ENCODE measurements around the gene PRELID1. TPM values are rescaled to one million over a fixed set of nuclear protein-coding genes. Genes with fewer than 3 reads are reported as not detected.

PRELID1 gene
- total and polyA plus RNA-seq, 2 donors from 2014 or later = 90.8 to 351 TPM

- peaks cover 4 to 27% (median 12%) of the 10 kb centered on the region in 3 donors for H3K4me1 ChIP-seq (ENCODE audit: control insufficient read depth in 2 of 3, insufficient read depth in 2 of 3, low read depth in 1 of 3, low read length in 3 of 3)
- no peak for FAIRE-seq
- DNase-seq = peak in 1 of 5 donors; percentile 7
Measured at GRCh38 chr5:177354711-177355110, 51.1 kb downstream of the PRELID1 start.

GRCh38 chr5:177355162-177355867 lies 51.7 kb downstream of the PRELID1 start:
- H3K27ac ChIP-seq (ENCODE audit: low read depth in 2 of 2, low read length in 2 of 2) = no peak overlapping the region
- no peaks in the 10 kb centered on the region for H3K36me3 ChIP-seq (ENCODE audit: control insufficient read depth in 2 of 3, insufficient read depth in 3 of 3, low read length in 3 of 3)
- no peak overlapping the region for H3K4me3 ChIP-seq (ENCODE audit: low read length in 3 of 3)
- H3K9ac ChIP-seq (ENCODE audit: low read length in 3 of 3) = no peak overlapping the region
- H3K27me3 ChIP-seq (ENCODE audit: control insufficient read depth, insufficient read depth, low read length) = no peaks in the 10 kb centered on the region
- DNase-seq (peak in 1 of 5 donors; percentile 13), FAIRE-seq (no peak)
- intact Hi-C loops (cut with DNase I) = no loop called here
- no peaks in the 10 kb centered on the region for H3K9me3 ChIP-seq (ENCODE audit: control insufficient read depth in 2 of 3, insufficient read depth in 1 of 3, low read length in 3 of 3)
- H3K4me1 ChIP-seq (ENCODE audit: control insufficient read depth in 2 of 3, insufficient read depth in 2 of 3, low read depth in 1 of 3, low read length in 3 of 3) = peaks cover 3 to 21% (median 6%) of the 10 kb centered on the region in 3 donors
- TF ChIP-seq CTCF (IDR thresholded peaks at IDR 0.05; ENCODE audit: borderline replicate concordance, extremely low read depth, insufficient read depth) = no peak

More at GRCh38 chr5:177354711-177355110, 51.1 kb downstream of the PRELID1 start:
- no peak for TF ChIP-seq CTCF (IDR thresholded peaks at IDR 0.05; ENCODE audit: borderline replicate concordance, extremely low read depth, insufficient read depth)
- no peaks in the 10 kb centered on the region for H3K36me3 ChIP-seq (ENCODE audit: control insufficient read depth in 2 of 3, insufficient read depth in 3 of 3, low read length in 3 of 3)
- no peak overlapping the region for H3K27ac ChIP-seq (ENCODE audit: low read depth in 2 of 2, low read length in 2 of 2)
- H3K4me3 ChIP-seq (ENCODE audit: low read length in 3 of 3) = no peak overlapping the region
- H3K9me3 ChIP-seq (ENCODE audit: control insufficient read depth in 2 of 3, insufficient read depth in 1 of 3, low read length in 3 of 3) = no peaks in the 10 kb centered on the region
- no peaks in the 10 kb centered on the region for H3K27me3 ChIP-seq (ENCODE audit: control insufficient read depth, insufficient read depth, low read length)
- no peak overlapping the region for H3K9ac ChIP-seq (ENCODE audit: low read length in 3 of 3)
- intact Hi-C loops (cut with DNase I) = no loop called here

GRCh38 chr5:177355868-177356168 lies 52.2 kb downstream of the PRELID1 start:
- no peak overlapping the region for H3K4me3 ChIP-seq (ENCODE audit: low read length in 3 of 3)
- no peak for TF ChIP-seq CTCF (IDR thresholded peaks at IDR 0.05; ENCODE audit: borderline replicate concordance, extremely low read depth, insufficient read depth)
- intact Hi-C loops (cut with DNase I) = no loop called here
- no peak for FAIRE-seq
- H3K9me3 ChIP-seq (ENCODE audit: control insufficient read depth in 2 of 3, insufficient read depth in 1 of 3, low read length in 3 of 3) = no peaks in the 10 kb centered on the region
- H3K9ac ChIP-seq (ENCODE audit: low read length in 3 of 3) = no peak overlapping the region
- DNase-seq = peak in 1 of 5 donors; percentile 2
- peaks cover 0 to 16% (median 1%) of the 10 kb centered on the region in 3 donors for H3K4me1 ChIP-seq (ENCODE audit: control insufficient read depth in 2 of 3, insufficient read depth in 2 of 3, low read depth in 1 of 3, low read length in 3 of 3)
- H3K36me3 ChIP-seq (ENCODE audit: control insufficient read depth in 2 of 3, insufficient read depth in 3 of 3, low read length in 3 of 3) = no peaks in the 10 kb centered on the region
- no peaks in the 10 kb centered on the region for H3K27me3 ChIP-seq (ENCODE audit: control insufficient read depth, insufficient read depth, low read length)
- H3K27ac ChIP-seq (ENCODE audit: low read depth in 2 of 2, low read length in 2 of 2) = no peak overlapping the region

Other genes with a start within 250 kb of the PRELID1 start
- 72.6 TPM for gene FGFR4, start 216.9 kb upstream of the PRELID1 start, total RNA-seq
- gene FGFR4, start 216.9 kb upstream of the PRELID1 start, polyA plus RNA-seq (ENCODE audit: insufficient read depth, low read depth, low replicate concordance) = 50.2 TPM
- gene NSD1, start 170.0 kb upstream of the PRELID1 start, total RNA-seq = 99.1 TPM
- gene NSD1, start 170.0 kb upstream of the PRELID1 start, polyA plus RNA-seq (ENCODE audit: insufficient read depth, low read depth, low replicate concordance) = 6.0 TPM
- gene RAB24, start 80 bp upstream of the PRELID1 start, total RNA-seq = 25.0 TPM
- gene RAB24, start 80 bp upstream of the PRELID1 start, polyA plus RNA-seq (ENCODE audit: insufficient read depth, low read depth, low replicate concordance) = 77.6 TPM
- gene MXD3, start 8.1 kb downstream of the PRELID1 start, total RNA-seq = 6.6 TPM
- gene MXD3, start 8.1 kb downstream of the PRELID1 start, polyA plus RNA-seq (ENCODE audit: insufficient read depth, low read depth, low replicate concordance) = 4.9 TPM
- 137 TPM for gene LMAN2, start 47.9 kb downstream of the PRELID1 start, total RNA-seq
- gene LMAN2, start 47.9 kb downstream of the PRELID1 start, polyA plus RNA-seq (ENCODE audit: insufficient read depth, low read depth, low replicate concordance) = 190 TPM
- 28.4 TPM for gene RGS14, start 54.1 kb downstream of the PRELID1 start, total RNA-seq
- 56.3 TPM for gene RGS14, start 54.1 kb downstream of the PRELID1 start, polyA plus RNA-seq (ENCODE audit: insufficient read depth, low read depth, low replicate concordance)
- gene SLC34A1, start 80.6 kb downstream of the PRELID1 start, total RNA-seq = 0.91 TPM
- 211 TPM for gene SLC34A1, start 80.6 kb downstream of the PRELID1 start, polyA plus RNA-seq (ENCODE audit: insufficient read depth, low read depth, low replicate concordance)
- gene PFN3, start 96.9 kb downstream of the PRELID1 start, total RNA-seq = not detected
- not detected for gene PFN3, start 96.9 kb downstream of the PRELID1 start, polyA plus RNA-seq (ENCODE audit: insufficient read depth, low read depth, low replicate concordance)
- gene F12, start 105.8 kb downstream of the PRELID1 start, total RNA-seq = 4.2 TPM
- 3.1 TPM for gene F12, start 105.8 kb downstream of the PRELID1 start, polyA plus RNA-seq (ENCODE audit: insufficient read depth, low read depth, low replicate concordance)
- 37.8 TPM for gene GRK6, start 122.9 kb downstream of the PRELID1 start, total RNA-seq
- 9.6 TPM for gene GRK6, start 122.9 kb downstream of the PRELID1 start, polyA plus RNA-seq (ENCODE audit: insufficient read depth, low read depth, low replicate concordance)
- gene PRR7, start 143.0 kb downstream of the PRELID1 start, total RNA-seq = 5.5 TPM
- 1.6 TPM for gene PRR7, start 143.0 kb downstream of the PRELID1 start, polyA plus RNA-seq (ENCODE audit: insufficient read depth, low read depth, low replicate concordance)
- 64.2 TPM for gene DBN1, start 169.8 kb downstream of the PRELID1 start, total RNA-seq
- 56.5 TPM for gene DBN1, start 169.8 kb downstream of the PRELID1 start, polyA plus RNA-seq (ENCODE audit: insufficient read depth, low read depth, low replicate concordance)
- gene PDLIM7, start 193.8 kb downstream of the PRELID1 start, total RNA-seq = 89.7 TPM
- 46.4 TPM for gene PDLIM7, start 193.8 kb downstream of the PRELID1 start, polyA plus RNA-seq (ENCODE audit: insufficient read depth, low read depth, low replicate concordance)
- 18.6 TPM for gene DOK3, start 206.0 kb downstream of the PRELID1 start, total RNA-seq
- 1.9 TPM for gene DOK3, start 206.0 kb downstream of the PRELID1 start, polyA plus RNA-seq (ENCODE audit: insufficient read depth, low read depth, low replicate concordance)
- 86.7 TPM for gene DDX41, start 213.2 kb downstream of the PRELID1 start, total RNA-seq
- 97.3 TPM for gene DDX41, start 213.2 kb downstream of the PRELID1 start, polyA plus RNA-seq (ENCODE audit: insufficient read depth, low read depth, low replicate concordance)